Left ventricle myocardium inferior (tissue), 1 donor: ENCODE results near the gene FOXJ3. TPM values are rescaled to one million over a fixed set of nuclear protein-coding genes. Genes with fewer than 3 reads are reported as not detected.

ENCODE experiments used
- DNase-seq: peaks from one replicate; pipeline ENCODE4 v3.0.0-alpha.2; 2020
- H3K27ac ChIP-seq: fragments of 200-600 bp; replicated peaks from 2 replicates; pipeline ENCODE4 v1.8.0; 2021
- H3K27me3 ChIP-seq: fragments of 200-600 bp; 2 replicates; pipeline ENCODE4 v1.8.0; 2021; ENCODE audit warnings: low read depth
- H3K36me3 ChIP-seq: fragments of 200-600 bp; 2 replicates; pipeline ENCODE4 v1.8.0; 2021
- H3K4me1 ChIP-seq: fragments of 200-600 bp; 2 replicates; pipeline ENCODE4 v1.8.0; 2021
- H3K4me3 ChIP-seq: fragments of 200-600 bp; 2 replicates; pipeline ENCODE4 v1.8.0; 2021; ENCODE audit warnings: mild to moderate bottlenecking, moderate library complexity
- H3K9me3 ChIP-seq: fragments of 200-600 bp; replicated peaks from 2 replicates; pipeline ENCODE4 v1.8.0; 2021
- CTCF ChIP-seq: fragments of 200-600 bp; IDR thresholded peaks from 2 replicates; pipeline ENCODE4 v1.8.0; 2021; ENCODE audit warnings: antibody characterized with exemption, mild to moderate bottlenecking, borderline replicate concordance
- intact Hi-C: fragments of 100-400 bp; cut with micrococcal nuclease; formaldehyde crosslinking; loops from one replicate; pipeline ENCODE4 v1.11.0; 2022
- total RNA-seq: library from RNA; stranded (reverse); fragmentation: NEBNext Ultra II Directional; extraction: Animal tissue kit (Norgen Biotek cat#: 25700); gene quantifications from one replicate; pipeline ENCODE4 v1.2.1, GENCODE V29; 2021
- donor health status: DM: no; HTN: yes; CAD: no; lungs with severe emphysema.

FOXJ3 gene
- total RNA-seq, 1 donor from 2014 or later, result 40.7 TPM

DNA sequence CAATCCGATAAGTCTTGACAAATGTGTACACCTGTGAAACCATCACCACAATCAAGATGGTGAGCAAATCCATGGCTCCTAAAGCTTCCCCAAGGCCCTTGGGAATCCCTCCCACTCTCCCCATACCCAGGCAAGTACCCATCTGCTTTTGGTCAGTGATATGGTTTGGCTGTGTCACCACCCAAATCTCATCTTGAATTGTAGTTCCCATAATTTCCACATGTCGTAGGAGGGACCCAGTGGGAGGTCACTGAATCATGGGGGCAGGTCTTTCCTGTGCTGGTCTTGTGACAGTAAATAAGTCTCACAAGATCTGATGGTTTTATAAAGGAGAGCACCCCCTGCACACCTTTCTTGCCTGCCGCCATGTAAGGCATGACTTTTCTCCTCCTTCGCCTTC, 196.4 kb downstream of the FOXJ3 start:
- intact Hi-C loops, result no loop called here
- DNase-seq, result no peak
- TF ChIP-seq CTCF, result no peak
- H3K27ac ChIP-seq, result no peak overlapping the region
- peaks cover 62% of the 10 kb centered on the region for H3K27me3 ChIP-seq
- H3K4me3 ChIP-seq, result no peak overlapping the region
- H3K4me1 ChIP-seq, result no peaks in the 10 kb centered on the region
- H3K36me3 ChIP-seq, result no peaks in the 10 kb centered on the region
- H3K9me3 ChIP-seq, result no peaks in the 10 kb centered on the region

DNA sequence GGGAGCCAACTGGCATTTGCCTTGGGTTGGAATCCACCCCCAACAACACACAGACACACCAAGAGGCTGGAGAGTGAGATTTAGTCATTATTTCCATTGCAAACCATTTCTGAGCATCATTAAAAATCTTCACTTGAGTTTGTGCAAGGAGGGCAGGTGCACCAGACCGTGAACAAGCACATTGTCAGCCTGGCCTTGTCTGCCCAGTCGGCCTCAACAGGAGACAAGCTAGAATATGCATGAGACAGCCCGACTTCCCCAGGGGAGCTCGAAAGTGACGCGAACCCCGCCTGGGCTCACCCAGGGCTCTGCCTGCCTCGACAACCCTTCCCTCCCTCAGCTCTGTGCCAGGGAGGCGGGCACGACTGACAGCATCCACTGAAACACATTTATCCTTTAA, 197.3 kb downstream of the FOXJ3 start:
- intact Hi-C loops, result no loop called here
- no peaks in the 10 kb centered on the region for H3K36me3 ChIP-seq
- no peaks in the 10 kb centered on the region for H3K4me1 ChIP-seq
- H3K4me3 ChIP-seq, result no peak overlapping the region
- H3K27me3 ChIP-seq, result peaks cover 55% of the 10 kb centered on the region
- no peak for DNase-seq
- no peak overlapping the region for H3K27ac ChIP-seq
- no peak for TF ChIP-seq CTCF
- H3K9me3 ChIP-seq, result no peaks in the 10 kb centered on the region

GRCh38 chr1:42136466-42136865, 198.6 kb downstream of the FOXJ3 start:
- no peak for TF ChIP-seq CTCF
- DNase-seq, result no peak
- intact Hi-C loops, result no loop called here
- no peak overlapping the region for H3K4me3 ChIP-seq
- H3K36me3 ChIP-seq, result no peaks in the 10 kb centered on the region
- H3K4me1 ChIP-seq, result no peaks in the 10 kb centered on the region
- no peak overlapping the region for H3K27ac ChIP-seq
- no peaks in the 10 kb centered on the region for H3K9me3 ChIP-seq
- H3K27me3 ChIP-seq, result peaks cover 42% of the 10 kb centered on the region

- Histone ChIP-seq H3K27ac (no peak overlapping the region), H3K4me1 (no peaks in the 10 kb centered on the region), H3K27me3 (peaks cover 34% of the 10 kb centered on the region), H3K4me3 (no peak overlapping the region), H3K9me3 (no peaks in the 10 kb centered on the region), H3K36me3 (no peaks in the 10 kb centered on the region)
- intact Hi-C loops, result no loop called here
- no peak for DNase-seq
- TF ChIP-seq CTCF, result no peak
Observed at GRCh38 chr1:42135426-42135825, 199.6 kb downstream of the FOXJ3 start.

DNA sequence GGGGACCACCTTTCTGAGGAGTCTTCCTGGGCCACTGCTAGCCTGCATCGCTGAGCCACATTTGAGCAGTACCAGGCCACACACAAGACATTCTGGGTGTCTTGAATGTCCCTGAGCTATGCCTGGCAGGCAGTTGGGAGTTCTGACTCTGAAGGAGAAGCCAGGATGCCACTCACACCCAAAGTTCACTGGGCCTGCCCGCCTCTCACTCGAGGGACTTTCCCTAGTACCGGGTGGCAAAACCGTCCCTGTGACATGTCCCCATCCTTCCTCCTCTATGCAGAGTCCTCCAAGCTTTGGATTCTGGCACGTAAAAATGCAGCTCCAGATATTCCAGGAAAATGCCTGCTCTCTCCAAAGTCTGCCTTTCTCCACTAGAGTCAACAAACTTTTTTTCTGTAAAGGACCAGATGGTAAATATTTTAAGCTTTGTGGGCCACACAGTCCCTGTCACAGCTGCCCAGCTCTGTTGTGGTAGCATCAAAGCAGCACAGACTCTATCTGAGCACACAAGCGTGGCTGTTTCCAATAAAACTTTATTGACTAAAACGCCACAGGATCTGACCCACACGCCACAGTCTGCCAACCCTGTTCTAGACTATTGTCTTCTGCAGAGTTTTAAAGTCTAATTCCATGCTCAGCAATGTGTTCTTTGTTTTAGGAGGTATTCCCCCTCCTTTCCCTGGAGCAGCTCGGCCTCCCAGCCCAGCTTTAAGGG, 201.1 kb downstream of the FOXJ3 start:
- Histone ChIP-seq H3K27me3 (peaks cover 27% of the 10 kb centered on the region), H3K9me3 (no peaks in the 10 kb centered on the region), H3K36me3 (no peaks in the 10 kb centered on the region), H3K4me3 (no peak overlapping the region), H3K27ac (no peak overlapping the region), H3K4me1 (no peaks in the 10 kb centered on the region)
- DNase-seq, result no peak
- no peak for TF ChIP-seq CTCF
- intact Hi-C loops, result no loop called here
